Thyroid gland (tissue), 4 donors: ENCODE data around the gene CRK. TPM values are rescaled to one million over a fixed set of nuclear protein-coding genes. Genes with fewer than 3 reads are reported as not detected.

Experiments
- DNase-seq, 2 donors: peaks; one replicate each; pipeline ENCODE4 v3.0.0-alpha.2; 2019
- H3K27ac ChIP-seq, 3 donors: fragments of 200-600 bp; sonication (generic); 1 replicate in 2 of 3; 2 replicates in 1 of 3; pipeline ENCODE4 v1.5.1; 2016 to 2019; ENCODE audit warnings: mild to moderate bottlenecking in 1 of 3, moderate library complexity in 1 of 3
- H3K27me3 ChIP-seq: fragments of 200-600 bp; sonication (generic); one replicate; pipeline ENCODE4 v1.5.1; 2019
- H3K36me3 ChIP-seq, 2 donors: fragments of 200-600 bp; sonication (generic); one replicate each; pipeline ENCODE4 v1.5.1; 2016 to 2019
- H3K4me1 ChIP-seq, 2 donors: fragments of 200-600 bp; sonication (generic); one replicate each; pipeline ENCODE4 v1.5.1; 2017 to 2019
- H3K4me3 ChIP-seq, 3 donors: fragments of 200-600 bp; sonication (generic); replicated peaks in 1 of 3; 1 replicate in 2 of 3; 2 replicates in 1 of 3; pipeline ENCODE4 v1.5.1; 2016; ENCODE audit warnings: mild to moderate bottlenecking in 1 of 3
- H3K9me3 ChIP-seq: fragments of 200-600 bp; sonication (generic); one replicate; pipeline ENCODE4 v1.5.1; 2017
- POLR2A ChIP-seq, 2 donors: fragments of 450-650 bp; IDR thresholded peaks; one replicate each; pipeline ENCODE4 v1.6.1; 2017; ENCODE audit warnings: antibody characterized with exemption in 2 of 2, mild to moderate bottlenecking in 2 of 2, moderate library complexity in 1 of 2
- WGBS, 2 donors: methylation state at CpG; one replicate each; pipeline ENCODE4 v1.1.5; 2017; 5-methylcytosine and 5-hydroxymethylcytosine counted together
- intact Hi-C: fragments of 100-400 bp; cut with DNase I; formaldehyde crosslinking; loops from one replicate; pipeline ENCODE4 v1.15.1; 2023
- total RNA-seq, 4 donors: library from RNA; depleted of rRNA; stranded (reverse); fragments of >200 nt; gene quantifications; one replicate each; pipeline ENCODE4 v1.2.3, GENCODE V29; 2016
- TF ChIP-seq, protein P1 (sequence below), 6 experiments: fragments of 200-600 bp in 3 of 6; fragments of 450-650 bp in 3 of 6; sonication (generic) in 3 of 6; IDR thresholded peaks; one replicate each; pipeline ENCODE4 v1.5.1; 2016 to 2019; ENCODE audit warnings: antibody characterized with exemption in 6 of 6, mild to moderate bottlenecking in 2 of 6, inconsistent platforms in 1 of 6, moderate library complexity in 1 of 6

Gene CRK
- total RNA-seq, 4 donors from 2014 or later, result 89.6 to 140 (median 98.7) TPM

DNA sequence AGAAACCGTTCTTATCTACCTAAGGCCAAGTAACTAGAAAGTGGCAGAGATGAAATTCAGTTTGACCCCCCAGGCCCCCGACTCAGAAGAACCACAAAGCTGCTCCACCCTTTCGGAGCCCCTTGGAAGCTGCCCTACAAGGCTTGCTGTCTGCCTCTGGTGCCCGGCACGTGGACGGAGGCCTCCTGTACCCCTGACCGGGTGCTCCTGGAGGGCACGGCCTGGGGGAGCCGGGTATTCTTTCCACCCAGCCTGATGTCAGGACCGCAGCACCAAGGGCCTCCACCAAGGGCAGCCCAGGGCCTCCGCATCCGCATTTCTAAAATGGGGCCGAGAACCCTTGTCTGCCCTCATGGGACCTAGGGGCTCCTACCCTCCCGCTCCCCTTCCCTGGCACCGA, 15.5 kb upstream of the CRK start:
- DNase-seq, result no peak
- H3K27me3 ChIP-seq, result no peaks in the 10 kb centered on the region
- peaks cover 59 to 64% of the 10 kb centered on the region in 2 donors for H3K36me3 ChIP-seq
- H3K9me3 ChIP-seq, result no peaks in the 10 kb centered on the region
- no peak for TF ChIP-seq POLR2A (IDR thresholded peaks at IDR 0.05)
- TF ChIP-seq, protein P1, sequence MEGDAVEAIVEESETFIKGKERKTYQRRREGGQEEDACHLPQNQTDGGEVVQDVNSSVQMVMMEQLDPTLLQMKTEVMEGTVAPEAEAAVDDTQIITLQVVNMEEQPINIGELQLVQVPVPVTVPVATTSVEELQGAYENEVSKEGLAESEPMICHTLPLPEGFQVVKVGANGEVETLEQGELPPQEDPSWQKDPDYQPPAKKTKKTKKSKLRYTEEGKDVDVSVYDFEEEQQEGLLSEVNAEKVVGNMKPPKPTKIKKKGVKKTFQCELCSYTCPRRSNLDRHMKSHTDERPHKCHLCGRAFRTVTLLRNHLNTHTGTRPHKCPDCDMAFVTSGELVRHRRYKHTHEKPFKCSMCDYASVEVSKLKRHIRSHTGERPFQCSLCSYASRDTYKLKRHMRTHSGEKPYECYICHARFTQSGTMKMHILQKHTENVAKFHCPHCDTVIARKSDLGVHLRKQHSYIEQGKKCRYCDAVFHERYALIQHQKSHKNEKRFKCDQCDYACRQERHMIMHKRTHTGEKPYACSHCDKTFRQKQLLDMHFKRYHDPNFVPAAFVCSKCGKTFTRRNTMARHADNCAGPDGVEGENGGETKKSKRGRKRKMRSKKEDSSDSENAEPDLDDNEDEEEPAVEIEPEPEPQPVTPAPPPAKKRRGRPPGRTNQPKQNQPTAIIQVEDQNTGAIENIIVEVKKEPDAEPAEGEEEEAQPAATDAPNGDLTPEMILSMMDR (IDR thresholded peaks at IDR 0.05), result no peak
- H3K4me3 ChIP-seq, result no peak overlapping the region
- H3K4me1 ChIP-seq, result peaks cover 6 to 13% of the 10 kb centered on the region in 2 donors
- no peak overlapping the region for H3K27ac ChIP-seq
- intact Hi-C loops, result no loop called here
- WGBS, 2 donors, result 90 to 97% methylated on average over 13 of the region's 15 CpGs

DNA sequence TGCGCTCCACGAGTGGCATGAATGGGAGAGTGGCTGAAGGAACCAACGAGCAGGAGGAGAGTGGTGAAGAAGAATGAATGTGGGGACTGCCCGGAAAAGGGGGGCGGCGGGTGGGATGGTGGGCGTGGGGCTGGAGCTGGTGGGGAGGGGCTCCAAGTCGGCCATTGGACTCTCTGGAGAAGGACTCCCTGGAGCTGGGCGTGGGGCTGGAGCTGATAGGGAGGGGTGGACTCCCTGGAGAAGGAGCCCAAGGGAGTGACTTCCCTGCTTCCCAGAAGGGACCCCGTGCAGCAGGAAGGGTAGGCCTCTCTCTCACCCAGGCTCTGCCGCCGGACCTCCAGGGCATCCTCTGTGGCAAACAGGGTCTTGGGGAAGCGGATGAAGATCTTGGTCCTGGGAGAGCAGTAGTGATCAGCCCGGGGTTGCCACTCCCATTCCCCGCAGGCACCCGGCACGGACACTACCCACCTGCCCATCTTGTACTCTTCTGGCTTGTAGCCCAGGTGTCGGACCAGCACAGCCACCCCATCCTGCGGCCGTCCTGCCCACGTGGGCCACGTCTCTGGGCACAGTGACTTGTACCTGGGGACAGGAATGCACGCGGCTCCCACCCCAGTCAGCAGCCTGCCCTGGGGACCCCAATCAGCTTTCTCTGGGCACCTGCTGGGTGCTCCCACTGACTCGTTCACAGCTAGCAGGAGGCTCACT, 14.9 kb upstream of the CRK start:
- Histone ChIP-seq H3K36me3 (peaks cover 56 to 64% of the 10 kb centered on the region in 2 donors), H3K27me3 (no peaks in the 10 kb centered on the region), H3K4me3 (no peak overlapping the region), H3K27ac (no peak overlapping the region), H3K9me3 (no peaks in the 10 kb centered on the region), H3K4me1 (peaks cover 2 to 8% of the 10 kb centered on the region in 2 donors)
- intact Hi-C loops, result no loop called here
- 88 to 95% methylated on average over 25 of the region's 25 CpGs for WGBS, 2 donors
- DNase-seq, result no peak
- no peak for TF ChIP-seq POLR2A (IDR thresholded peaks at IDR 0.05)
- TF ChIP-seq, protein P1 (IDR thresholded peaks at IDR 0.05), result no peak

DNA sequence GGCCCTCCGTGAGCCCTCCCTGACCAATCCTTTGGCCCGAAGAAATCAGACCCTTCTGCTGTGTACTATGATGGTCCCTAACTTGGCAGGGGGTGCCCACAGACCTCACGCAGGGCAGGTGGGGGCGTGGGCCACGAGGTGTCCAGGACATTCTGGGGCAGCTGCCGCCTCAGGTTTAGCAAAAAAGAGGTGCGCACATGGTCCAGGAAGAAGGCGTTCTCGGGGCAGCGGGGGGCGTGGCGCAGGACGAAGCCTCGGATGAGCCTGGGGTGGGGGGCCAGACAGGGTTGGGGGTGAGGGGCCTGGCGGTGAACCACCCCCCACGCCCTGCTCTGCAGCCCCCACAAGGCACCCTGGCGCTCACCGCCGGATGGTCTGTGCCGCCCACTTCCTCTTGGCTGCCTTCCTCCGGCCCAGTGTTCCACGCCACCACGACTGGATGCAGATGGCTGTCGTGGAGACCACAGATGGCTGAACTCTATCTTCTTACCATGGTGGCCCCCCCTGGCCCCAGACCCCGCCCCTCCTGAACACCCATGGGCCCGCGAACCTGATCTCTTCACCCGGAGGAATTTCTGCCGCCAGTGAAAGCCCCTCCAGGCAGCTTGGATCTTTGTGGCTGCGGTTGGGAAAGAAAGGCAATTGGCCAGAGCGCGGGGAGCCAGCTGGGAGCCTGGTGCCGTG, 14.2 kb upstream of the CRK start:
- 89 to 92% methylated on average over 18 to 33 of the region's 33 CpGs for WGBS, 2 donors
- H3K27ac ChIP-seq, result no peak overlapping the region
- H3K36me3 ChIP-seq, result peaks cover 61 to 64% of the 10 kb centered on the region in 2 donors

DNA sequence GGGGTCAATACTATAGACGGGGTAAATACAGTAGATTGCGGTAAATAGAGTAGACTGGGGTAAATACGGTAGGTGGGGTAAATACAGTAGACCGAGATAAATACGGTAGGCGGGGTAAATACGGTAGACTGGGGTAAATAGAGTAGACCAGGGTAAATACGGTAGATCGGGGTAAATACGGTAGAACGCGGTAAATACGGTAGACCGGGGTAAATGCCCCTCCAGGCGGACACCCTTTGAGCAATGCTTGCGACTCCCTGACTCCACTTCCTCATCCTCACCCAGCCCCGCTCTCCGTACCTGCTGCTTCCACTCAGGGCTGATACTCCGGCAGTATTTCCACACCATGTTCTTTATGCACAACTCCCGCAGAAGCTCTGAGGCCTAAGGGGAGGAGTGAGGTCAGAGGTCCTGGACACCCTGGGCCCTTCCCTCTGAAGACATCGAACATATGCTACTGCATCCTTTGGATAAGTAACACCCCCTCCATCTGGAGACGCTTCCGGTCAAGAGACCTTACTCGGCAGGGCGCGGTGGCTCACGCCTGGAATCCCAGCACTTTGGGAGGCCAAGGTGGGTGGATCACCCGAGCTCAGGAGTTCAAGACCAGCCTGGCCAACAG, 13.3 kb upstream of the CRK start:
- no peak for DNase-seq
- H3K27ac ChIP-seq, result no peak overlapping the region
- WGBS, 2 donors, result 86 to 89% methylated on average over 28 of the region's 28 CpGs
- H3K4me1 ChIP-seq, result no peaks in the 10 kb centered on the region
- intact Hi-C loops, result no loop called here
- TF ChIP-seq, protein P1 (IDR thresholded peaks at IDR 0.05), result no peak
- no peak for TF ChIP-seq POLR2A (IDR thresholded peaks at IDR 0.05)
- H3K4me3 ChIP-seq, result no peak overlapping the region
- peaks cover 60 to 70% of the 10 kb centered on the region in 2 donors for H3K36me3 ChIP-seq
- no peaks in the 10 kb centered on the region for H3K27me3 ChIP-seq
- no peaks in the 10 kb centered on the region for H3K9me3 ChIP-seq

More for the DNA sequence above, 14.2 kb upstream of the CRK start:
- H3K4me1 ChIP-seq, result peaks cover 2 to 4% of the 10 kb centered on the region in 2 donors
- no peaks in the 10 kb centered on the region for H3K27me3 ChIP-seq
- H3K4me3 ChIP-seq, result no peak overlapping the region
- DNase-seq, result no peak
- no peak for TF ChIP-seq POLR2A (IDR thresholded peaks at IDR 0.05)
- TF ChIP-seq, protein P1 (IDR thresholded peaks at IDR 0.05), result no peak
- H3K9me3 ChIP-seq, result no peaks in the 10 kb centered on the region
- intact Hi-C loops, result no loop called here
